MV-4-11 (cell line): ENCODE data around the gene TM7SF3.

Experiments
- DNase-seq: peaks from one replicate; lab custom pipeline; 2025; lab: John Stamatoyannopoulos, UW

Gene TM7SF3

DNA sequence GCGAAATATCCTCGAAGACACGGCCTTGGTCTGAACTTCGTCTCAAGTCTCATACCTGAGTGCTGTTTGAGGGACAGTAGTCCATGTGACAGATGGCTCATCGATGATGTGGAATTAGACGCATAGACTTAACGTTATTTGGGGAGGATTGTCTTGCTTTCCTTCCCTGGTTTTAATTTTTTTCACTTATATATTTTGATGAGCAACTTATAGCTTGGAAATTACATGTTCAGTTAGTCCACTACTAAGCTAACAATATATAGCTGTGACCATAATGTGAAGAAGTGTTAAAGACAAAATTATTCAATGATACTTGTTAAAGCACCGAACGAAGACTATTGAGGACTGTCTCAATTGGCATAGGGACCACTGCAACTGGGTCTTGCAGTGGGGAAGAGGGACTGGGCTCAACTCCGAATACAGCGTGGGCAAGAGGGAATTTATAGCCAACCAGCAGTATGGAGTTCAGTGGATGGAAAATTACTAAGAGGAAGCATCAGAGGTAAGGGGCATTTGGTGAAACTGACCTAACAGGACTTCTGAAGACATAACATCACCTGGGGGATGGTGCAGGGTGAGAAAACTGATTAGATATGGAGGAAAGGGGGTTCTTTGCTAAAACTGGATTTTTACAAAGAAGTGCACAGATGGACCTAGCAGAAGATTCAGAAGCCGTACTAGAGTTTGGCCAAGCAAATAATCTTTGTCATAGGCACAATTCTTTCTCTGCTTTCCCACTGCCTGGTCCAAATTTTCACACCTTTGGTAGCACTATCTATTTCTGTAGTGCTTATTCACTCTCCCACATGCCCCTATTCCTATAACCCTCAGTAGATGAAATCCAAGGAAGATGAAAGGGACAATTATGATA lies 910 bp upstream of the TM7SF3 start:
- no peak for DNase-seq

GRCh38 chr12:27013611-27014084 lies 536 bp downstream of the TM7SF3 start:
- no peak for DNase-seq

DNA sequence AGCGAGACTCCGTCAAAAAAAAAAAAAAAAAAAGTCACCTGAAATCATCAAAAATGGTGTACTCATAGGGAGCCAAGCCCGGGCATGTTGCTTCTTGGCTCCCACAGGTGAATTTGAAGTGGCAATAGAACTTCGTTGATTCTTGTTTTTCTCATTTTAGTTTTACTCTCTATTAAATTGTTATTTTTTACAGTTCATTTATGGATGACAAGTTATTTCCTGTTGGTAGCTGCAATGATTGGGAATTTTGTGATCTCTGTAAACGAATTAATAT lies 1.3 kb downstream of the TM7SF3 start:
- DNase-seq = no peak

DNA sequence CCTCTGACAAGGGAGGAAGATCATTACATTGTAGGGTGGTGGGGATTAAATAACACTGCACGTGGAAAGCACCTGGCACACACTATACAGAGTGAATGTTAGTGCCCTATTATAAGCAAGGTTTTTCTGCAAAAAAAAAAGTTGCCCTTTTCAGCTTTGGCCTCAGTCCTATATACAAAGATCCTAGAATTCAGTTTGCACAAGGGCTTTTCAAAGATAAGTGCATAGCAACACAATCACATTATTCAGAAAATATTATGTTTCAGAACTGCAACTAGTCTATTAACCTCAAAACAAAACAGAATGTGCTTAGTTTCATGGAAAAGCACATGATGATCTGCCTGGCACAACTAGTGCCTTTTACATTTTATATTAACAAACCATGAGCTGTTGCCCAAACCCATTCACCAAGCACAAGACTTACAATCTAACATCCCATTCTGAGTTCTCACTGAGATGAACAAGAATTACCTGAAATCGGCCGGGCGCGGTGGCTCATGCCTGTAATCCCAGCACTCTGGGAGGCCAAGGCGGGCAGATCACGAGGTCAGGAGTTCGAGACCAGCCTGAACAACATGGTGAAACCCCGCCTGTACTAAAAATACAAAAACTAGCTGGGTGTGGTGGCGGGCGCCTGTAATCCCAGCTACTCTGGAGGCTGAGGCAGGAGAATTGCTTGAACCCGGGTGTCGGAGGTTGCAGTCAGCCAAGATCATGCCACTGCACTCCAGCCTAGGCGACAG lies 1.8 kb downstream of the TM7SF3 start:
- DNase-seq = no peak

- peak; percentile 43 for DNase-seq
Measured at GRCh38 chr12:27009881-27010301, 4.3 kb downstream of the TM7SF3 start.

DNA sequence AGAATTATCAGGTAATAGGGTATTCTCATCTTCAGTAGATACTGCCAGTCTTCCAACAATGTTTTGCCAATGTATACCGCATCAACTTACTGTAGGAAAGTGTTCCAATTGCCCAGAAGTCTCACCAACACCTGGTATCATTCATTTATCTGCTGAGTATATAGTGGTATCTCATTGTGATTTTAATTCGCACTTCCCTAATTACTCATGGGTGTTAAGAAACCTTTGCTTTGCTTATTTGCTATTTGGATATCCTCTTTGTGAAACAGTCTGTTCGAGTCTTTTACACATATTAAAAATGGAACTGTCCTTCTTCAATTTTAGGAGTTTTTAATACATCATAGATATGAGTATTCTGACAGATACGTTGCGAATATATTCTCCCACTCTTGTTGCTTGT lies 6.1 kb downstream of the TM7SF3 start:
- DNase-seq = no peak

DNA sequence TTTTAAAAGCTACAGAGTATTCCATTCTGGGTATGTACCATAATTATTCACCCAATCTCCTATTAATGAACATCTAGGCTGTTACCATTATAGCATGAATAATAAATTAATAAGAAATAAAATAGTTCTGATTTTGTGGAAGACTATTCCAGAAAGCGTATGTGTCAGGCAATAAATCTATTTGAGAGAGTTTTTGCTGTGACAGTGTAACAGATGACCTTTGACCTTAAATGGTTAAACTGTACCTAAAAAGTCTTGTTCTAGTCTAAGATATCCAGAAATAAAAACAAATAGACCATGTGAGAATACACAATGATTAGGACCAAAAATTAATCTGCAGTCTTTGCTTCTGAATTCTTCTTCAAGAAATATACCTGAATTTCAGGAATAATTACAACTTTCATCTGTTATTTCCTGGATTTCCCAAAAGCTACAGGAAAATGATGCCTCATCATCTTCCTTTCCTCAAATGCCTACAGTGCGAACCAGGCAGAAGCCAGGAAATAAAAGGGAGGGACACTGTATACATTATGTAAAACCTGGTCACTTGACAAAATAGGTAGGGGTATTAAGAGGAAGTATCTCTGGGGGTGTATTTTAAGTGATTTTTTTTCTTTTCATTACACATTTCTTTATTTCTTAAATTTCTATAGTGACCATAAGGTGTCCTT lies 7.3 kb downstream of the TM7SF3 start:
- no peak for DNase-seq

- DNase-seq = no peak
Measured at GRCh38 chr12:27005495-27005894, 8.7 kb downstream of the TM7SF3 start.

GRCh38 chr12:27003421-27004381 lies 10.5 kb downstream of the TM7SF3 start:
- no peak for DNase-seq

DNA sequence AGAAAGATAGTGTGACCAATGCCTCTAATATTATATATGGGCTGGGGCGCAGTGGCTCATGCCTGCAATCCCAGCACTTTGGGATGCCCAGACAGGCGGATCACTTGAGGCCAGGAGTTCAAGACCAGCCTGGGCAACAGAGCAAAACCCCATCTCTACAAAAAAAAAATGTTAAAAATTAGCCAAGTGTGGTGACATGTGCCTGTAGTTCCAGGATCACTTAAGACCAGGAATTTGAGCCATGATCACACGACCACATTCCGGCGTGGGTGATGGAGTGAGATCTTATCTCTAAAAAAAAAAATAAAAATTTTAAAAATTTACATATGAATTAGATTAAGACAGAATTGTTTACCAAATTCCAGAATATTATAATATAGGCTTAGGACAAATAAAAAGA lies 12.0 kb downstream of the TM7SF3 start:
- DNase-seq = no peak

DNA sequence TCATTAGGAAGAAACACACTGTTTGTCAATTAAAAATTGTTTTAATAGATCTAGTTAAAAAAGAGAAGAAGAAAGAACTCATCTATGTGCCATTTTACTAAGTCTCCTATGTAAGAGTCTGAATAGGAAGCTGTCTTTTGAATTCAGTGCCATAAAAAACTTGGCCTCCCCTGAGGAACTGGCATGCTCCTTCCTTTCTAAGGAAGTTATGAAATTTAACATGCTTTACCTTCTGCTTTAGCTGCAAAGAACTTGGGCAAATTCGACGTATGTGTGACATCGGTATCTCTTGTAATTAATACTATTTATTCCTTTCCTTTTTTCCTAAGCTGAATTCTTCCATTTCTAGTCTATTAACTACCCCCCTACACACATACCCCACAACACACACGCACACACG lies 12.5 kb downstream of the TM7SF3 start:
- DNase-seq = peak; percentile 26

DNA sequence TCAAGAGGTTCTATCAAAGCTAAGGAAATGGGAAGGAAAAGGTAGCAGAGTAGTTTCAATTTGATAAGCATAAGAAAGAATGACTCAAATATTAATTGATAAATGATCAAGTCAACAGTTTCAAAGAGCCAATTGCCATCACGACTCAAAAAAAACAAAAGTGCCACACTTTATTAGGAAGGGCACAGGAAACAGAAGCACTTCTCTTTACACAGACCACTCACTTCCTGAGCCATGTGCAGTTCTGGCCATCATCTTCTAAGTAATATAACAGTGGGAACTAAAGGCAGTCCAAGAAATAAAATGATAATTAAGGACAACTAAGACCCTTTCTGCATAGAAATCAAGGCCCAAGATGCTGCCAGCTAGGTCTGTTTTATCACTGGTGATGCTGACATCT lies 13.2 kb downstream of the TM7SF3 start:
- no peak for DNase-seq

GRCh38 chr12:26997003-26997402 lies 17.2 kb downstream of the TM7SF3 start:
- DNase-seq = no peak

DNA sequence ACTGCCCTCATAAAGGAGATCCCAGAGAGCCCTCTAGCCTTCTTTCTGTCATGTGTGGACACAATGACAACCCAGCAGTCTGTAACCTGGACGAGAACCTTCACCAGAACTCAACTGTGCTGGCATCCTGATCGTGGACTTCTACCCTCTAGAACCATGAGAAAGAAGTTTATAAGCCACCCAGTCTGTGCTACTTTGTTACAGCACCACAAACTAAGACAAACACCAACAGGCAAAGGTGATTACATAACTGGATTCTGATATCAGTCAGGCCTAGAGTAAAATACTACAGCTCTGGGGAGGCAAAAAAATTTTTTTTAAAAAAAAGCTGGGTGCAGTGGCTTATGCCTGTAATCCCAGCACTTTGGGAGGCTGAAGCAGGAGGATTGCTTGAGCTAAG lies 18.5 kb downstream of the TM7SF3 start:
- DNase-seq = no peak

- DNase-seq = no peak
Measured at GRCh38 chr12:26994109-26994508, 20.1 kb downstream of the TM7SF3 start.

GRCh38 chr12:26991826-26992225 lies 22.4 kb downstream of the TM7SF3 start:
- no peak for DNase-seq

DNA sequence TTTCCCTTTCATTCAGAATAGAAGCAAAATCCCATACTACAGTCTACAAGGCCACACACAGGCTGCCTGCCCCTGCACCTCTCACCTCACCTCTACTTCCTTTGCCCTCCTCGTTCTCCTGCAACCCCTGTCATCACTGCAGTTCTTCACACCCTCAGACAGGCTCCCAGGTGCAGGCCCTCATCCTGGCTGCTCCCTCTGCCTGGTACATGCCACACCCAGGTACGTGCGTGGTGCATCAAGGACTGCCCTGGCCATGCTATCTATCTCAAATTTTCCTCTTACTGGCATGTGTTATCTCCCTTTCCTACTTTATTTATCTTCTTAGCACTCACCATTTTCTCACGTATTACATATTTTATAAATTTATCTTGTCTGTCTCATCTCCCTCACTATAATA lies 24.3 kb downstream of the TM7SF3 start:
- DNase-seq = no peak

- DNase-seq = no peak
Measured at GRCh38 chr12:26988703-26989102, 25.5 kb downstream of the TM7SF3 start.

- peak; percentile 81 for DNase-seq
Measured at GRCh38 chr12:26987634-26988424, 26.4 kb downstream of the TM7SF3 start.

- DNase-seq = no peak
Measured at GRCh38 chr12:26982866-26983265, 31.3 kb downstream of the TM7SF3 start.

DNA sequence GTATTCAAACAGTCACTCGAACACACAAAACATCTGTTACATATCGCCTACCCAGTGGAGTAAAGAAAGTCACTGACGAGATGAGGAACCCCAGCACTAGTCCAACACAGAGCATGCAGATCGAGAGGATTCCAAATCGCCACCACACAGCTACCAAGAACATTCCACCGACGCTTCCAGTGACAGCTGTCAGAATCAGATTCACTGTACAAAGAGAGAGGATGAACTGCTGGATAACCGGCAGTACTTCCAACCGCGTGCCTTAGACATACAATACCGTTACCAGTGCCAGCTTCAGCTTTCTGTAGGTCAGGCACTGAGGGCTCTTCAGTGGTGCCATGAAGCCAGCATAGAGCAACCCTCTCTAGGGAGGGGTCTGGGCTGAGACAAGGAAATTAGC lies 34.5 kb downstream of the TM7SF3 start:
- DNase-seq = no peak
